OCI-LY1 (cell line): Measurements from ENCODE around the gene FAM13A.

Source experiments
- EZH2 ChIP-seq: fragments of 200-600 bp; sonication (generic), shearing (Covaris generic); IDR thresholded peaks from 2 replicates; pipeline ENCODE4 v1.8.0; 2017; ENCODE audit warnings: borderline replicate concordance, mixed run types, mild to moderate bottlenecking, antibody characterized with exemption, low read length, moderate library complexity, mixed read lengths
- TF ChIP-seq, protein P1 (sequence below): fragments of 200-600 bp; sonication (generic), shearing (Covaris generic); IDR thresholded peaks from 2 replicates; pipeline ENCODE4 v1.5.1; 2017; ENCODE audit warnings: mild to moderate bottlenecking, antibody characterized with exemption, low read length, moderate library complexity, mixed read lengths

DNA sequence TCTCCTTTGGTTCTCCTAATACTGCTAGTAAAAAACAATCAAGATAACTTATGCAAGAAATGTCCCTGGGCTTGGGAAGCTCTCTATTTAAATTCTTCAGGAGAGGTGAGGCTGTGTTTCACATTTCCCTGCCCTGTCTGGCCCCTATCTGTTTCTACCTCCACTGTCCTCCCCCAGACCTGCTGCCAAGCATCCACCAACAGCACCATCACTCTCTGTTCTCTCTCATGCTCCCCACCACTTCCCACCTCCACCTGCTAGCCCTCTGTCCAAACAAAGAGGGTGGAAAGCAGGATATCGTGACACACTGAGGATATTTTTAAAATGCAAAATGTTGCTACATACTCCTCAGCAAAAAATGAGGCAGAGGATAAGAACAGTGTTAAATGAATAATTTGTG, 271.0 kb downstream of the FAM13A start:
- TF ChIP-seq, protein P1, sequence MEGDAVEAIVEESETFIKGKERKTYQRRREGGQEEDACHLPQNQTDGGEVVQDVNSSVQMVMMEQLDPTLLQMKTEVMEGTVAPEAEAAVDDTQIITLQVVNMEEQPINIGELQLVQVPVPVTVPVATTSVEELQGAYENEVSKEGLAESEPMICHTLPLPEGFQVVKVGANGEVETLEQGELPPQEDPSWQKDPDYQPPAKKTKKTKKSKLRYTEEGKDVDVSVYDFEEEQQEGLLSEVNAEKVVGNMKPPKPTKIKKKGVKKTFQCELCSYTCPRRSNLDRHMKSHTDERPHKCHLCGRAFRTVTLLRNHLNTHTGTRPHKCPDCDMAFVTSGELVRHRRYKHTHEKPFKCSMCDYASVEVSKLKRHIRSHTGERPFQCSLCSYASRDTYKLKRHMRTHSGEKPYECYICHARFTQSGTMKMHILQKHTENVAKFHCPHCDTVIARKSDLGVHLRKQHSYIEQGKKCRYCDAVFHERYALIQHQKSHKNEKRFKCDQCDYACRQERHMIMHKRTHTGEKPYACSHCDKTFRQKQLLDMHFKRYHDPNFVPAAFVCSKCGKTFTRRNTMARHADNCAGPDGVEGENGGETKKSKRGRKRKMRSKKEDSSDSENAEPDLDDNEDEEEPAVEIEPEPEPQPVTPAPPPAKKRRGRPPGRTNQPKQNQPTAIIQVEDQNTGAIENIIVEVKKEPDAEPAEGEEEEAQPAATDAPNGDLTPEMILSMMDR = no peak
- no peak for TF ChIP-seq EZH2
